NOMO-1 treated with dmso at 0.1 percent for 144 hours (cell line): Measurements from ENCODE around the gene ZWILCH.

Experiments
- DNase-seq: peaks from one replicate; lab custom pipeline; 2025; ENCODE audit not compliant: unreplicated experiment; lab: John Stamatoyannopoulos, UW

The ZWILCH gene

DNA sequence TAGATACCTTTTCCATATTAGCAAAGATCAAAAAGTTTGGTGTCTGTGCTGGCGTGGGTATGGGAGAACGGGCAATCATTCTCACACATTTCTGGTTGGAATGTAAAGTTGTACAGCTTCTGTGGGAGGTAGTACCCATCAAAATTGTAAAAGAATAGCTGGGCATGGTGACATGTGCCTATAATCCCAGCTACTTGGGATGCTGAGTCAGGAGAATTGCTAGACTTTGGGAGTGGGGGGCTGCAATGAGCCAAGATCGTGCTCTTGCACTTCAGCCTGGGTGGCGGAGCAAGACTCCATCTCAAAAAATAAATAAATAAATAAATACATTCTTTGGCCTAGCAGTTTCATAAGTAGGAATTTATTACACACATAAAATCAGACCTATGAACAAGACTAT is 37.8 kb downstream of the ZWILCH start:
- no peak for DNase-seq

DNA sequence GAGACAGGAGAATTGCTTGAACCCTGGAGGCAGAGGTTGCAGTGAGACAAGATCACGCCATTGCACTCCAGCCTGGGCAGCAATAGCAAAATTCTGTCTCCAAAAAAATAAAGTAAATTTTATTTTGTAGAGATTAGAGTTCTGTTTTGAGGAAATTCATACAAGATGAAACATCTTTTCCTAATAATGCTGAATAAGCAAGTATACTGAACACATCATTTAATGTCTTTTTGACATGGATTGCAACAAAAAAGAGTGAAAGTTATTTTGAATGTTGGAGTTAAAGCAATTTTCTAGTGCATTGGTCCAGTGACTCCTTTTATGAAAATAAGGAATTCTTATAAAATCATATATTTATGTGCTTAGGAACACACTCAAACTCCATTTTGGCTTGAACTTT is 40.1 kb downstream of the ZWILCH start:
- no peak for DNase-seq

DNA sequence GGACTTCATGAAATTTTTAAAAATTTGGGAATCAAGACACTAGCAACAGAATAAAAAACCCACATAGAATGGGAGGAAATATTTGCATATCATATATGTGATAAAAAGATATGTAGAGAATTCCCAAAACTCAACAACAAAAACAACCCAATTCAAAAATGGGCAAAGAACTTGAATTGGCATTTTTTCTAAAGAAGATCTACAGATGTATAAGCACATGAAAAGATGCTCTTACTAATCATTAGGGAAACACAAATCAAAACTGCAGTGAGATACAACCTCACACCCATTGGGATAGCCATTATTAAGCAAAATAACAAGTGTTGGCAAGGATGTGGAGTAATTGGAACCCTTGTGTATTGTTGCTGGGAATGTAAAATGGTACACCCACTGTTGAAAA is 50.6 kb downstream of the ZWILCH start:
- no peak for DNase-seq

DNA sequence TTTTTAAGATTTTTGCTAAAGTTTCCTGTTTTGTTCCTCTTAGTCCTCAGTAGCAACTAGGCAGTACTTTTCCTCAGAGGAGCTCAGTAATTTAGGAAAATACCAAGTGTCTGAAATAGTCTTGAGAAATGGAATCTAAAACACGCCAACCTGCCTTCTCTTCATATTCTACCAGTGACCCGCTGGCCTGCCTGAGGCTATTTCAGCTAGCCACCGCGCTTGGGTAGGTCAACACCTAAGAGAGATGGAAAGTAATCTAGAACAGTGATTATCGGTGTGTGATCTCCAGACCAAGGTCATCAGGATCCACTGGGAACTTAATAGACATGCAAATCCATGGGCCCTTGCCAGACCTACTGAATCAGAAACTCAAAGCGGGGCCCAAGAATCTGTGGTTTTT is 53.1 kb downstream of the ZWILCH start:
- DNase-seq, result no peak

DNA sequence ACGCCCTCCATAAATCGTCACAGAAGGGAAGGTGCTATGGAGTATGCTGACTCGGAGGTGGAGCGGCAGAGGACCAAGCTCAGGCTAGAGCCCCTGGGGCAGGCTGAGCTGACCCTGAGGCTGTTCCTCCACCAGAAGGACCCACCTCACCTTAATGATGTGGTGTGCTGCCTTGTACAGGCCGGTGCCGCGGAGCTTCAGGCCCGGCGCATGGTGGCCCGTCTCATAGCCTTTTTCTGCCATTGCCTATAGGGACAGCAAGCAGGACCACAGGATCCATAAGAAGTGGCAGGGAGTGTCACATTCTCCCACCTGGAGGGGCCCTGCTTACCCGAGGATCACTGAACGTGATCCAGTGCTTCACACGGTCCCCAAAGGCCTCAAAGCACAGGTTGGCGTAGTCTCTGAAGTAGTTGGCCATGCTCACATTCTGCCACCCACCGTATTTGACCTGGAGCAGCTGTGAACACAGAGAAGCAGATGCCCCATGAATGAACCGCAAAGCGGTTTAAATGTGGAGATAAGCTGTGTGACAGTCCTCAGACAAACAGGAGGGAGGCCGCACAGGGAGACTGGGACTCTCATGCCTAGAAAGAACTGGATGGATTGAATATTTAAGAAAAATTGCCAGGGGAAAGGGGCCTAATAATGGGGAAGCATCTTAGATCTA is 55.9 kb downstream of the ZWILCH start:
- DNase-seq, result no peak

DNA sequence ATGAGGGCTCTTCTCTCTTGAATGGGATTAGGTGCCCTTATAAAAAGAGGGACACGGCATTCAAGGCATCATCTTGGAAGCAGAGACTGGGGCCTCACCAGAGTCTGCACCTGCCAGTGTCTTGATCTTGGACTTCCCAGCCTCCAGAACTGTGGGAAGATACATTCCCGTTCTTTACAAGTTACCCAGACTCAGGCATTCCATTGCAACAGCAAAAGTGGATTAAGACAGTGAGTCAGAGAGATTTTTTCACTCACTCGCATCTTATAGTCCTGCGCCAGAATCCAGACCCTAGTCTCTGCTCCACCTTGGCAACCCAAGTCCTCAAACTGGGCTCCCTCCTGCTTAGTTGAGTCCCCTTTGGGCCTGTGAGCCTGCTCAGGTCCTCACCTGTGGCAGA is 58.0 kb downstream of the ZWILCH start:
- no peak for DNase-seq

DNA sequence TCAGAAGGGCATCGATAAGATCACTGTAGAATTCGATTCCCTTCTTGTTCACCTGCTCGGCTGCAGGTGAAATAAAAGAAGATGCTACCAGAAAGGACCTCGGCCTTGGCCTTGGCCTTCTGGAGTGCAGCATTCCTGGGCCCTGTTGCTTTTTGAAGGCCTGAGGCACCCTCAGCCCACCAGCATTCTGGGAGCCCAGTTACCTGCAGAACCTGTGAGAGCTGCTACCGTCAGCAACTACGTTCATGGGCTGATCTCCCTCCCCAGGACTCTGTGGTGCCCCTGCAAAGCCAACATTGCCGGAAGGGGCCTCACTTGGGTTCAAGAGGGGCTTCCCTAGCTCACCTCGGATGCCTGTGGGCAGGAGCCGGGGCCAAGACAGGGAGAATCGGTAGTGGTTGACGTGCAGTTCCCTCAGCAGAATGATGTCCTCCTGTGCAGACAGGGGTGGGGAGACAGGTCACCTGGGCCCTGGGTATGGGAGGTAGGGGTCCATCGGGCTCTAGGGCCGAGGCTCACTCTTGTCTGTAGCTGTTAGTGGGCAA is 58.5 kb downstream of the ZWILCH start:
- no peak for DNase-seq

DNA sequence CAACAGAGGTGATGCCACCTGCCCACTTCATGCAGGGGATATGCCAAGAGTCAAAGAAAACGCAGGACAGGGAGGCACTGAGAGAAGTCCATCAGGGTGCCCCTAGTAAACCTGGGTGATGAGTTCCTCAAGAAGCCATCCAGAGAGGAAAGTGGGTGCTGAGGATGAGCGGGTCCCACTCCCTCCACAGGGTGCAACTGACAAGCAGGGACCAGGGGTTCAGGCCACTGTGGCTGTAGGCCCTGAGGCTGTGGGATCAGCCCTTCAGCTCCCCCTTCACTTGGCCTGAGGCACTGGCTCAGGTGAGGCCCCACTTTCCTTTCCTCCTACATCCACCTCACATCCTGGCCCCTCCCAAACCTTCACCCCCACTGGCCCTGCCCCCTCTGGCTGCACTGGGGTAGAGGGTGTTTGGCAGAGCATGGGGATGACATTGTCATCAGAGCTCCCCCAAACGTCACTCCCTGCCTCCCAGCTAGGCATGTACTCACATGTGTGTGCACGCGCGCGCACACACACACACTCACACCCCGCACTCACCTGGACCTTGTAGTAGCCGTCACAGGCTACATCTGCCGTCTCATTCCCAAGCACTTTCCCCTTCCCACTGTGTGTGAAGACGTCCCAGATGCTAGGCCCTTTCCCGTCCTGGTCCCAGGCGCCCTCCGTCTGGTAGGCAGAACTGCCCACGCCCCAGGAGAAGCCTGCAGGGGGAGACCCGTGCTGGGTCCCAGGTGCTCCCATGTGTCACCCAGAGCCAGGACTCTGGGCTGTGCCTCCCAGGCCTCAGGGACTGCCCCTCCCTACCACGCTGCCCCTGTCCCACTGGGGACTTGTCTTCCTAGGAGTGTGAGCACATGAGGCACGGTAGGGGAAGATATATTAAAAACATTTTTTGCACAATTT is 59.3 kb downstream of the ZWILCH start:
- DNase-seq, result no peak

DNA sequence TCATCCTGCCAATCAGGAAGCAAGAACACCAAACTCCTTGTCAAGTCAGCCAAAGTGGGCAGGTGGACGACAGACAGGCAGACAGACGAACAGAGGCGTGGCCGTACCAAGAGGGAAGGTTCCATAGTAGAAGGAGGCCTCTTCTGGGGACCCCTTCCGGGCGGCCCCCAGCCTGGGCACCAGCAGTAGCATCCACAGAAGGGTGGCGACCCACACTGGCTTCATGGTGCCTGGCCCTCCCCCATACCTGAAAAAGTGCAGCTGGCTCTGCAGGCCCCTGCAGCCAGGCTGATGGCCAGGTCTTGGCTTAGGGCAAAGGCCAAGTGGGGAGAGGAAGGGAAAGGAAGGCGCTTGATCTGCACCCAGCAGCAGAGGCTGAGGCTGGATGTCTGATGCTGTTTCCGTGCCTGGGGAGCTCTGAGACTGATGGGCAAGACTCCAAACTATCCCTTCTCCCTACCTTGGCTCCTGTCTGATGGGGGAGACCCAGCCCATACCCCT is 60.1 kb downstream of the ZWILCH start:
- DNase-seq, result no peak

DNA sequence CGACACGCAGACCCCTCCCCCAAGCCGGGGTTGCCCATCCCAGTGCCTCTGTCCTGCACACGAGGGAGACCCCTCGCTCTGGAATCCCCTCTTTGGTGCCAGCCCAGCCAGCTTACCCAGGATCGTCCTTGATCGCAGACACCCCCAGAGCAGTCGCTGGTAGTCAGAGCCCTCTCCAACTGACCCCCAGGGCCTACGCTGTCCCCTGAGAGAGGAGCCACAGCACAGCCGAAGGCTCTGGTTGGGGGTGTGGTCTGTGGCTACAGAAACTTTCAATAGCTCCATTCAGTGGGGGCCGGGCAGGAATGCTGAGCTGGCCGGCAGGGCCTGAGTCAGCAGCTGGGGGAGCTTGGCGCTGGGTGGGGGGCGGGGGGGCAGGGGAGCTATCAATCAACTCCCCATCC is 60.6 kb downstream of the ZWILCH start, which contains the start of gene LCTL:
Gene LCTL (minus strand): TSS at position 258 of the 404 bp plus-strand sequence. CDS start 633 bp downstream, outside the sequence.
- no peak for DNase-seq

DNA sequence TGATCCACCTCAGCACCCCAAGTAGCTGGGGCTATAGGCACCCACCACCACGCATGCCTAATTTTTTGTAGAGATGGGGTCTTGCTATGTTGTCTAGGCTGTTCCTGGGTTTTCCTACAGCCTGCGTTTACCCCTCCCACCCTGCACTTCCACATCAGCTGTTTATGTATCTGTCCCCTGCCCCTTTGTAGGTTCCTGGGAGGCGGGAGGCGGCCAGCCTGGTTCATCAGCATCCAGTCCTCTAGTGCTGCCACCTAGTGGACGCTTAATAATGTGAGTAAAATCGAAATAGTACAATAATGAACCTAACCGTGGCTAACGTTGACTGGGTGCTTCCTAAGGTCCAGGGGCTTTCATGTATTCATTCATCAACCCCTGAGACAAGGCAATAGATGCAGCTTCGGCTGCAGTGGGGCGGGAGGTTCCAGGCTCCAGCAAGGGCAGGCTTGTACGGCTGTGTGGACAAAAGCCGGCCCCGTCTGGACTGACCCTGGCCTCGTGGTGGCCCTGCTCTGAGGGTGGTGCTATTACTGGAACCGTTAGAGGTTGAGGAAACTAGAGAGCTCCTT is 61.9 kb downstream of the ZWILCH start:
- peak; percentile 26 for DNase-seq

DNA sequence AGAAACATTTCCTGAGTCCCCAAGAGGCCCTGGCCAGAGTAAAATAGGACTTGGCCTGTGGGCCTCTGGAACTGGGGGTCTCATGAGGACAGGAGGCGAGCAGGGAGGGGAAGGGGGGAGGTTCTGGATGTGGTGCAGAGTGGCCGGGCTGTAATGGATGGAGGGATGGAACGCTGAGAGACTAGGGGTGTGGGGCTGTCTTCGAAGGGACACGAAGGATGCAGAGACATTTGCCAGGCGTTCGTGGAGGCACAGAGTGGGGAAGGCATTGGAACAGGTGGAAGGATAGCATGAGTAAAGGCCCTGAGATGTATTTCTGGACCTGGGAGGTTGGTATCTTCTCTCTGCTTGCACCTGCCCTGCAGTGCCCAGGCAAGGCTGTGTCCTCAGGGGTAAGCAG is 62.8 kb downstream of the ZWILCH start:
- no peak for DNase-seq

DNA sequence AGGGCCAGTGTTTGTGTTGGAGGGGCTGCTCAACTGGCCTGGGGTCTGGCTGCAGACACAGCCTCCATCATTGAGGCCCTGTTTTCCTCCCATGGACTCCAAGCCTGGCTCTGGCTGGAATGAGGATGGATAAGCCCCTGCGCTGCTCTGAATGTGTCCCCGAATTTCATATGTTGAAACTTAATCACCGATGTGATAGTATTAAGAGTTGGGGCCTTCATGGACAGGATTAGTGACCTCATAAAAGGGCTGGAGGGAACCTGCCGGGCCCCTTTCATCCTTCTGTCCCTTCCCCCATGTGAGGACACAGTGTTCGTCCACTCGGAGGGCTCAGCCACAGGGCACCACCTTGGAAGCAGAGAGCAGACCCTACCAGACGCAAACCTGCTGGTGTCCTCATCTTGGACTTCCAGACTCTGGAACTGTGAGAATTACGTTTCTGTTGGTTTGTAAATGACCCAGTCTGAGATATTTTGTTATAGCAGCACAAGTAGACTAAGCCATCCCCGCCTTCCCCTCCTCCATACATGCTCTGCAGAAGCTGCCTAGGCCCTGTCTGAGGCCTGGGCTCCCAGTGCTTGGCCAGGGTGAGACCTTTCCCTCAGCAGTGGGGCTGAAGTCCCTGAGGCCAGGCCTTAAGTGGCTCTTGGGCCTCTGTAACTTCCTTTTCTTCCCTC is 64.5 kb downstream of the ZWILCH start:
- no peak for DNase-seq

DNA sequence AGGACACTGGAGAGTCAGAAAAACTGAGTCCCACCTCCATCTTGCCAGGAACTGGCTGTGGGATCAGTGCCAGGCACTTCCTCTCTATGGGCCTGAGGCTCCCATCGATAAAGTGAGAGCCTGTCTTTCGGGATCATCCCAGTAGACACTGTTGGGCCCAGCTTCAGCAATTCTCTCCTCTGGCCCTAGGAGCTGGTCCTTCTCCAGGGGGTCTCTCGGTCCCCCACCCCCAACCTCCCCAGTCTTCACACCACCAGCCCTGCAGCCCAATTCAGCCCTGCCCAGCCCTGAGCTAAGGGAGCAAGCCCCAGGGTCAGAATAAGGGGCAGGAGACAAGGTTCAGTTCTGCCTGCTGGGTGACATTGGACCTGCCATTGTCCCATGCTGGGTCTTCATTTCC is 65.2 kb downstream of the ZWILCH start:
- no peak for DNase-seq

DNA sequence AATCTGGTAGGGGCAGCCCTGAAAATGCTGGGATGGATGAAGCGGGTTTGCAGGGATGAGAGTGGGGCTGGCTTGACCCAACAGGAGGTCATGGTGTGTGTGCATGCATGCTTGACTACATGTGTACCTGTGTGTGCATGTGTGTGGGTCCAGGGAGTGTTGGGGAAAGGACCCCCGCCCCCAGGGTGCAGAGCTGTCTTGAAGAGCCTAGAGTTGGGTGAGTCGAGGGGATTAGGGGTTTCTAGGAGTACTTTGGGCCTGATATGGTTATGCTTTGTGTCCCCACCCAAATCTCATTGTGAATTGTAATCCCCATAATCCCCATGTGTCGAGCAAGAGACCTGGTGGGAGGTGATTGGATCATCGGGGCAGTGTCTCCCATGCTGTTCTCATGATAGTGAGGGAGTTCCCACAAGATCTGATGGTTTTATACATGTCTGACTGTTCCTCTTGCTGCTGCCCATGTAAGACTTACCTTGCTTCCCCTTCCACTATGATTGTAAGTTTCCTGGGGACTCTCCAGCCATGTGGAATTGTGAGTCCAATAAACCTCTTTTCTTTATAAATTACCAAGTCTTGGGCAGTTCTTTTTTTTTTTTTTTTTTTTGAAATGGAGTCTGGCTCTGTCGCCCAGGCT is 65.8 kb downstream of the ZWILCH start:
- no peak for DNase-seq

DNA sequence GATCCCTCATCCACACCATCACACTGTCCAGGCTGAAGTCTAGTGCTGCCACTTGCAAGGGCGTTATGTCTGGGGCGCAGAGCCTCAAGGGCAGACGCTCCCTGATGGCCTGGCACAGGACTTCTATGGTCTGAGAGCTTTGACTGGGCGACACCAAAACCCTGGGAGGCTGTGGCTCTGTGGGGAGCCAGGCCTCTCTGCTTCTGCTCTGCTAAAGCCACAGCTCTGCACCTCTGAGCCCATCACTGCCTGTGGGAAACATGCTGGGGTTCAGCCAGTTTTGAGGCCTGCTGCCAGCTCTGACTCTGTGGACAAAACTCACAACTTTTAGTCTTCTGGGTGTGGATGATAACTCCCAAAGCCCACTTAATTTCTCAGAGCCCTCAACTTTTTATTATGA is 67.0 kb downstream of the ZWILCH start:
- no peak for DNase-seq

DNA sequence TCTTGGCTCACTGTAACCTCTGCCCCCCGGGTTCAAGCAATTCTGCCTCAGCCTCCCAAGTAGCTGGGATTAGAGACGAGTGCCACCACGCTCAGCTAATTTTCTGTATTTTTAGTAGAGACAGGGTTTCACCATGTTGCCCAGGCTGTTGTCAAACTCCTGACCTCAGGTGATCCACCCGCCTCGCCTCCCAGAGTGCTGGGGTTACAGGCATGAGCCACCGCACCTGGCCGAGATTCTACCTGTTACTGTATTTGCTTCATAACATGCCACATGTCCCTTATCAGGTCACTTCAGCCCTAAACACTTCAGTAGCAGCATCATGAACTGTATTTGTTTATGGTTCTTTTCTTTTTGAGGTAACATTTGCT is 68.2 kb downstream of the ZWILCH start:
- no peak for DNase-seq

DNA sequence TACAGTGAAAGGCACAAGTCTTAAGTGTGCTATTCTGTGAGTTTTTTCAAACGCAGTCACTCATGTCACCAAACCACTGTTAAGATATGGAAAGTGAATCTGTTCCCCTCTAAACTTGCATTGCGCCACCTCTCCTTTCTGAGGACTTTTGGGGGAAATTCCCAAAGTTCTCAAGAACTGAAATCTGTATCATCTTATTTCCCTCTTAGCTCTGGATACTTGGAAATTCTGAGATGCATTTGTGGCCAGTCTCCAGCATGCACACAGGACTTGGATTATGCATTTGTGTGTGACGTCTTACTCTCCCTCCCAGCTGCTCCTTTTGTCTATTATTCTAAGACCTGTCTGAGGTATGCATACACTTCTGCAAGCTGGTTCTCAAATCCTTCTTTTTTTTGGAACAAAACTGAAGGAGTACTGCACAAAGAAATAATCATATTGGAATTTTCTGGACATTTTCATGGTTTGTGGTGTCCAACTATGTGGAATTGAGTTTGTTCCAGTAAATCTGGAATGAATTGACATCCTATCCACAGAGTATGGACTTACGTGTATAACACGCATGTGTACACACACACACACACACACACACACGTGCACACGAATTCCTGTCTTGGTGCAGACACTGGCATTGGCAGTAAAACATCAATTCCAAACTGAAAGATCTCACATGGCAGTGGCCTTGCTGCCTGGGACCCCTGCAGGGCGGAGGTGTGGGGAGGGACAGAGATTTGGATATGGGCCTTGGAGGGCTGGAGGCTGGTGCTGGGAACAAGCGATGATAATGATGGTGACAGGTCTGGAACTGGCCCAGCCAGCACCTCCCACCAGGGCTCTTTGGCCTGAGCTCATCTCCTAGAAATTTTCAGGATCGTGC is 68.8 kb downstream of the ZWILCH start:
- DNase-seq, result no peak

DNA sequence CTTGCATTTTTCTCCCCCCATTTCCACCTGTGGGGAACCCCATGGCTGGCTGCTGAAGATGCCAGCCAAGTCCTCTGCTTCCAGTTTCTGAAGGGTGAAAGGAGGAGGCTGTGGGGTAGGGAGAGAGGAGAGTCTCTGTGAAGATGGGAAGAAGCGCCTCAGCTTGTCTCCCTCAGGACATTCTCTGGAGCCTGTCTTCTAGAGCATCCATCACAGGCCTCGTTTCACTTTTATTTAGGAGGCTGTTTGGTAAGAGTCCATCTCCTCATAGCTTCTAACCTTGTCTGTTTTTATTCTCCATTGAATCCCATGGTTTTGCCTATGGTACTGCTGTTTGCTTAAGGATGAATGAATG is 69.4 kb downstream of the ZWILCH start:
- no peak for DNase-seq
